Skeletal muscle tissue (tissue), 4 donors: ENCODE measurements around the gene M1AP. TPM values are rescaled to one million over a fixed set of nuclear protein-coding genes. Genes with fewer than 3 reads are reported as not detected.

Experiments
- H3K27ac ChIP-seq: one replicate; pipeline ENCODE4 v1.7.0; 2013; ENCODE audit warnings: mild to moderate bottlenecking, low read depth, low read length, inconsistent platforms
- H3K27me3 ChIP-seq, 3 donors: one replicate each; pipeline ENCODE4 v1.7.0; 2013; ENCODE audit warnings: low read length in 3 of 3; ENCODE audit not compliant: control insufficient read depth in 3 of 3, insufficient read depth in 3 of 3
- H3K36me3 ChIP-seq, 3 donors: one replicate each; pipeline ENCODE4 v1.7.0; 2013; ENCODE audit warnings: low read length in 3 of 3; ENCODE audit not compliant: control insufficient read depth in 3 of 3, insufficient read depth in 3 of 3
- H3K4me1 ChIP-seq, 3 donors: one replicate each; pipeline ENCODE4 v1.7.0; 2013; ENCODE audit warnings: low read length in 3 of 3, mild to moderate bottlenecking in 3 of 3; ENCODE audit not compliant: control insufficient read depth in 3 of 3, insufficient read depth in 3 of 3
- H3K4me3 ChIP-seq, 3 donors: one replicate each; pipeline ENCODE4 v1.7.0; 2013; ENCODE audit warnings: low read length in 3 of 3
- H3K9ac ChIP-seq, 3 donors: one replicate each; pipeline ENCODE4 v1.7.0; 2013; ENCODE audit warnings: low read length in 3 of 3, mild to moderate bottlenecking in 3 of 3, moderate library complexity in 2 of 3, low read depth in 1 of 3
- H3K9me3 ChIP-seq, 3 donors: one replicate each; pipeline ENCODE4 v1.7.0; 2013; ENCODE audit warnings: low read length in 3 of 3; ENCODE audit not compliant: control insufficient read depth in 3 of 3
- total RNA-seq: library from RNA; depleted of rRNA; stranded (reverse); fragments of >200 nt; gene quantifications from one replicate; pipeline ENCODE4 v1.2.3, GENCODE V29; 2014
- donor health status: Osteomylitis.

M1AP gene
- total RNA-seq, 1 donor from 2014 or later, result not detected

GRCh38 chr2:74507926-74508520 lies 140.1 kb downstream of the M1AP start:
- H3K36me3 ChIP-seq, result peaks cover 16 to 19% (median 18%) of the 10 kb centered on the region in 3 donors
- H3K27ac ChIP-seq, result peak overlapping the region; percentile 98
- peaks cover 35 to 53% (median 39%) of the 10 kb centered on the region in 3 donors for H3K27me3 ChIP-seq
- H3K4me1 ChIP-seq, result peaks cover 24 to 29% (median 26%) of the 10 kb centered on the region in 3 donors
- H3K9me3 ChIP-seq, result no peaks in the 10 kb centered on the region
- H3K9ac ChIP-seq, result peak overlapping the region; percentile 88 to 99 (median 98)
- H3K4me3 ChIP-seq, result peak overlapping the region; percentile 97 to 100 (median 99)

Other genes with a start within 250 kb of the M1AP start
- gene C2orf81, start 226.7 kb downstream of the M1AP start, total RNA-seq, result 0.52 TPM
- 5.7 TPM for gene WDR54, start 226.6 kb downstream of the M1AP start, total RNA-seq
- gene RTKN, start 206.4 kb downstream of the M1AP start, total RNA-seq, result 26.6 TPM
- gene INO80B, start 193.2 kb downstream of the M1AP start, total RNA-seq, result 12.5 TPM
- gene WBP1, start 189.9 kb downstream of the M1AP start, total RNA-seq, result 27.1 TPM
- gene MOGS, start 182.9 kb downstream of the M1AP start, total RNA-seq, result 35.0 TPM
- 25.1 TPM for gene MRPL53, start 175.7 kb downstream of the M1AP start, total RNA-seq
- 30.3 TPM for gene CCDC142, start 165.3 kb downstream of the M1AP start, total RNA-seq
- 4.2 TPM for gene TTC31, start 165.2 kb downstream of the M1AP start, total RNA-seq
- not detected for gene LBX2, start 148.7 kb downstream of the M1AP start, total RNA-seq
- gene PCGF1, start 140.6 kb downstream of the M1AP start, total RNA-seq, result 6.8 TPM
- not detected for gene TLX2, start 133.9 kb downstream of the M1AP start, total RNA-seq
- gene DQX1, start 122.1 kb downstream of the M1AP start, total RNA-seq, result not detected
- 57.4 TPM for gene AUP1, start 118.6 kb downstream of the M1AP start, total RNA-seq
- 42.3 TPM for gene HTRA2, start 118.4 kb downstream of the M1AP start, total RNA-seq
- 8.4 TPM for gene LOXL3, start 94.4 kb downstream of the M1AP start, total RNA-seq
- 12.0 TPM for gene DOK1, start 93.6 kb downstream of the M1AP start, total RNA-seq
- gene SEMA4F, start 5.9 kb upstream of the M1AP start, total RNA-seq, result 1.6 TPM
- gene HK2, start 185.8 kb upstream of the M1AP start, total RNA-seq, result 5.7 TPM